HCT116 (cell line): Measurements from ENCODE around the gene MLEC. TPM values are rescaled to one million over a fixed set of nuclear protein-coding genes. Genes with fewer than 3 reads are reported as not detected.

ENCODE experiments used
- ATAC-seq: fragments of 200-7000 bp; cut with Tn5 transposase; 2 replicates; pipeline ENCODE4 v1.9.1; 2020; ENCODE audit warnings: mild to moderate bottlenecking, moderate library complexity
- BruUV-seq: library from RNA; stranded (reverse); fragments of 400-500 nt; replicated peaks from 2 replicates; lab custom pipeline; 2021; lab: Mats Ljungman, UMichigan
- CTCF ChIA-PET: fragments of 300-600 bp; sonication (Branson Sonifier 250); formaldehyde crosslinking; loops from one replicate; lab custom pipeline; 2021; ENCODE audit warnings: antibody characterized with exemption; lab: Charles Lee
- POLR2A ChIA-PET: fragments of 300-600, 350-600 bp; sonication (Branson Sonifier 250); formaldehyde crosslinking; loops from one replicate; lab custom pipeline; 2021; ENCODE audit warnings: antibody characterized with exemption; lab: Charles Lee
- RAD21 ChIA-PET, 2 experiments: fragments of 300-600 bp; sonication (Branson Sonifier 250); formaldehyde crosslinking; loops; one replicate each; lab custom pipeline; 2023; ENCODE audit warnings: low total read pairs in 2 of 2; ENCODE audit not compliant: uncharacterized antibody in 2 of 2, unreplicated experiment in 2 of 2, low non-redundant PET in 1 of 2; lab: Charles Lee
- DNase-seq: peaks from one replicate; pipeline ENCODE4 v3.0.0-alpha.2; 2010; ENCODE audit warnings: low read depth, low spot score
- H2AFZ ChIP-seq: fragments of 200-600 bp; shearing (Covaris generic), sonication (generic); 2 replicates; pipeline ENCODE4 v1.6.1; 2017; ENCODE audit warnings: low read depth, mixed run types, mixed read lengths, antibody characterized with exemption, low read length; ENCODE audit not compliant: poor library complexity, severe bottlenecking
- H3K27ac ChIP-seq: 2 replicates; pipeline ENCODE4 v1.5.1; 2012; ENCODE audit warnings: low read depth, low read length
- H3K27me3 ChIP-seq: fragments of 200-600 bp; sonication (generic); 2 replicates; pipeline ENCODE4 v1.6.1; 2016; ENCODE audit warnings: mixed run types, low read length, mixed read lengths; ENCODE audit not compliant: insufficient read depth
- H3K36me3 ChIP-seq, 2 experiments: fragments of 200-500 bp in 1 of 2; fragments of 200-600 bp in 1 of 2; sonication (Bioruptor generic) in 1 of 2; sonication (generic) in 1 of 2; 2 replicates each; pipeline versions ENCODE4 v1.5.1 to v1.6.1; 2014 to 2016; ENCODE audit warnings: low read length in 2 of 2, inconsistent platforms in 1 of 2, mixed read lengths in 1 of 2, mixed run types in 1 of 2; ENCODE audit not compliant: insufficient read depth in 2 of 2, control insufficient read depth in 1 of 2
- H3K4me1 ChIP-seq, 2 experiments: fragments of 200-600 bp in 1 of 2; sonication (generic) in 1 of 2; 2 replicates each; pipeline versions ENCODE4 v1.5.1 to v1.6.1; 2012 to 2017; ENCODE audit warnings: low read length in 2 of 2, inconsistent platforms in 1 of 2, mild to moderate bottlenecking in 1 of 2, mixed read lengths in 1 of 2, mixed run types in 1 of 2, moderate library complexity in 1 of 2; ENCODE audit not compliant: insufficient read depth in 2 of 2, control insufficient read depth in 1 of 2
- H3K4me2 ChIP-seq: fragments of 200-600 bp; sonication (generic); 2 replicates; pipeline ENCODE4 v1.6.1; 2017; ENCODE audit warnings: mixed run types, low read length, mixed read lengths
- H3K4me3 ChIP-seq, 2 experiments: fragments of 200-600 bp in 1 of 2; sonication (generic) in 1 of 2; replicated peaks in 1 of 2; 2 replicates each; pipeline ENCODE4 v1.5.1; 2011 to 2016; ENCODE audit warnings: low read length in 2 of 2, control low read depth in 1 of 2, low read depth in 1 of 2, mild to moderate bottlenecking in 1 of 2, mixed read lengths in 1 of 2, mixed run types in 1 of 2
- H3K79me2 ChIP-seq: fragments of 200-600 bp; sonication (generic); 2 replicates; pipeline ENCODE4 v1.6.1; 2017; ENCODE audit warnings: mild to moderate bottlenecking, mixed run types, low read length, moderate library complexity, mixed read lengths; ENCODE audit not compliant: insufficient read depth
- H3K9ac ChIP-seq: fragments of 200-600 bp; sonication (generic); 2 replicates; pipeline ENCODE4 v1.6.1; 2016; ENCODE audit warnings: low read length, mixed read lengths
- H3K9me2 ChIP-seq: fragments of 200-600 bp; sonication (generic), shearing (Covaris generic); 2 replicates; pipeline ENCODE4 v1.6.1; 2017; ENCODE audit warnings: mixed run types, mild to moderate bottlenecking, moderate library complexity; ENCODE audit not compliant: insufficient read depth
- H3K9me3 ChIP-seq, 2 experiments: fragments of 200-500 bp in 1 of 2; fragments of 200-600 bp in 1 of 2; sonication (Bioruptor generic) in 1 of 2; sonication (generic) in 1 of 2; 2 replicates each; pipeline ENCODE4 v1.6.1; 2014 to 2017; ENCODE audit warnings: low read length in 2 of 2, mixed read lengths in 2 of 2, inconsistent platforms in 1 of 2, low read depth in 1 of 2, mild to moderate bottlenecking in 1 of 2, mixed run types in 1 of 2, moderate library complexity in 1 of 2; ENCODE audit not compliant: control insufficient read depth in 1 of 2, insufficient read depth in 1 of 2
- H4K20me1 ChIP-seq: fragments of 200-600 bp; sonication (generic), shearing (Covaris generic); 2 replicates; pipeline ENCODE4 v1.6.1; 2017; ENCODE audit warnings: mixed run types, mild to moderate bottlenecking, moderate library complexity; ENCODE audit not compliant: insufficient read depth
- EZH2phosphoT487 ChIP-seq: fragments of 200-600 bp; IDR thresholded peaks from 2 replicates; pipeline ENCODE4 v1.6.1; 2018; ENCODE audit warnings: antibody characterized with exemption, borderline replicate concordance
- JUND ChIP-seq: IDR thresholded peaks from 2 replicates; pipeline ENCODE4 v1.6.1; 2012
- RAD21 ChIP-seq: IDR thresholded peaks from 2 replicates; pipeline ENCODE4 v1.6.1; 2012; ENCODE audit warnings: low read depth, mild to moderate bottlenecking
- SIN3A ChIP-seq: IDR thresholded peaks from 2 replicates; pipeline ENCODE4 v1.6.1; 2012; ENCODE audit warnings: low read depth
- SP1 ChIP-seq: IDR thresholded peaks from 2 replicates; pipeline ENCODE4 v1.6.1; 2012; ENCODE audit warnings: low read depth
- SRF ChIP-seq: IDR thresholded peaks from 2 replicates; pipeline ENCODE4 v1.6.1; 2012; ENCODE audit warnings: low read depth
- YY1 ChIP-seq: IDR thresholded peaks from 2 replicates; pipeline ENCODE4 v1.6.1; 2011; ENCODE audit warnings: low read length, low read depth, moderate library complexity, mild to moderate bottlenecking; ENCODE audit not compliant: insufficient replicate concordance; ENCODE audit errors: extremely low read depth
- ZFX ChIP-seq: fragments of 450-650 bp; IDR thresholded peaks from 2 replicates; pipeline ENCODE4 v1.6.1; 2017
- intact Hi-C: fragments of 100-400 bp; cut with micrococcal nuclease; formaldehyde crosslinking; loops from 2 replicates; pipeline ENCODE4 v1.10.0; 2022
- total RNA-seq: library from RNA; stranded (reverse); gene quantifications from one replicate; pipeline ENCODE4 v1.2.1, GENCODE V29; 2021; ENCODE audit not compliant: unreplicated experiment
- TF ChIP-seq, protein P1 (sequence below): IDR thresholded peaks from 2 replicates; pipeline ENCODE4 v1.6.1; 2012; ENCODE audit warnings: low read depth
- TF ChIP-seq, protein P2 (sequence below): IDR thresholded peaks from 2 replicates; pipeline ENCODE4 v1.6.1; 2012
- TF ChIP-seq, protein P3 (sequence below): IDR thresholded peaks from 2 replicates; pipeline ENCODE4 v1.6.1; 2011; ENCODE audit warnings: mild to moderate bottlenecking, low read length, moderate library complexity; ENCODE audit not compliant: insufficient replicate concordance; ENCODE audit errors: extremely low read depth

The MLEC gene
- total RNA-seq, 1 experiment from 2014 or later: 152 TPM

DNA sequence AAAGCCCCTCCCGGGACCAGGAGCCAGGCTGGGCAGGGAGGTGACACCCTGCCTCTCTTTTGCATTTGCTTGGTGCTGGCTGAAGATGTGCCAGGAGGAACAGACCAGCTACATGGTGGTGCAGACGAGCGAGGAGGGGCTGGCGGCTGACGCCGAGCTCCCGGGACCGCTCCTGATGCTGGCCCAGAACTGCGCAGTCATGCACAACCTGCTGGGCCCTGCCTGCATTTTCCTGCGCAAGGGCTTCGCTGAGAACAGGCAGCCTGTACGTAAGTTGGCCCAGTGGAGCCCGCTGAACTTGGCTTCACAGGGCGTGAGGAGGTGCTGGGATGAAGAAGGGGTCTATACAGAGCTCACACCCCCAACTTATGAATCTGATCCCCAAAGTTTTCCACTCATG lies 30.9 kb upstream of the MLEC start:
- H2AFZ ChIP-seq: no peak overlapping the region
- POLR2A ChIA-PET: no interaction called here
- intact Hi-C loops: no loop called here
- H3K4me2 ChIP-seq: no peak overlapping the region
- H3K36me3 ChIP-seq: no peaks in the 10 kb centered on the region
- TF ChIP-seq ZFX (no peak), SIN3A (no peak), JUND (no peak), SRF (no peak), SP1 (no peak), EZH2phosphoT487 (no peak)
- H3K27ac ChIP-seq: no peak overlapping the region
- no peaks in the 10 kb centered on the region for H3K9me3 ChIP-seq
- DNase-seq (no peak), ATAC-seq (no peak)
- H3K9ac ChIP-seq: no peak overlapping the region
- H3K9me2 ChIP-seq: no peaks in the 10 kb centered on the region
- CTCF ChIA-PET: no interaction called here
- RAD21 ChIA-PET: no interaction called here
- no TSS peak for BruUV-seq
- no peak overlapping the region for H3K4me3 ChIP-seq
- H3K4me1 ChIP-seq: peaks cover 0 to 9% of the 10 kb centered on the region in 2 experiments; a peak in 2 of 4 replicates
- no peaks in the 10 kb centered on the region for H4K20me1 ChIP-seq
- no peaks in the 10 kb centered on the region for H3K27me3 ChIP-seq
- no peaks in the 10 kb centered on the region for H3K79me2 ChIP-seq

DNA sequence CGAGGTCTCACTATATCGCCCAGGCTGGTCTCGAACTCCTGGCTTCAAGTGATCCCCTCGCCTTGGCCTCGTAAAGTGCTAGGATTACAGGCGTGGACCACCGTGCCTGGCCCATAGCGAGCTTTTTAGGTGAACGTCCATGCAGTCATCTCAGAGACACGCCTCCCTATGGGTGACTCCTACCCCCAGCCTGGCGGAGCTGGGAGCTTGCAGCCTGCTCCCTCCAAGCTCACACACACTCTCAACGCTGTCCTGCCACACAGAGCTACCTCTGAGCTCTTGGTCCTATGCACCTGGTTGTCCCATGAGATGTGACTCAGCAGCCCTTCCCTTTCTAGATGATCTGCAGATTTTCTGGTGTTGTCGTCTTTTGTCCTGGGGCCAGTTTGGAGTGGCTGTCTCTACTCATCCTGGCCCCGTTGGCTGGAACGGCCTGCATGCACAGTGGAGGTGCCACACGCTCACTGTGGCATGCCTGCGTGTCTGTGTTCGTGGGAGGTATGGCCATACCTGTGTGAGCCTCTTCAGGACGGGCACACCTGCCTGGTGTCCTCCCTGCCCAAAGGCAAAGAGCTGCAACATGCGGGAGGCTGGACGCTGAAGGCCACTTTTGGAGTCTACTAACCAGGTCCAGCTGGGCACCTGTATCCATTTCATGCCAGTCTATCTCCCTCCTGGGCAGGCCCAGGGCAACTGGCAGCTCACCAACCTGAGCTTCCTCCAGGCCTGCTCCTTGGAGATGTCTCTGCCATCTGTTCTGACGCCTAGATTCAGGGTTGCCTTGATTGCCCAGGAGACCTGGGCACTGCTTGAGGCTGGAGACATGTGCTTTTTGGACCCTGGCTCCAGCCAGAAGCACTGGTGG lies 28.4 kb upstream of the MLEC start:
- no peak overlapping the region for H3K4me3 ChIP-seq
- RAD21 ChIA-PET: no interaction called here
- no peak overlapping the region for H2AFZ ChIP-seq
- no peaks in the 10 kb centered on the region for H4K20me1 ChIP-seq
- POLR2A ChIA-PET: no interaction called here
- intact Hi-C loops: no loop called here
- H3K79me2 ChIP-seq: no peaks in the 10 kb centered on the region
- H3K27ac ChIP-seq: no peak overlapping the region
- H3K9me2 ChIP-seq: no peaks in the 10 kb centered on the region
- H3K36me3 ChIP-seq: no peaks in the 10 kb centered on the region
- CTCF ChIA-PET: interaction anchor here (1.0 to 2.3 kb wide), 2 partner anchors 9 to 11 kb away, joined by 3 to 10 read pairs; no protein-coding TSS in a partner anchor
- no TSS peak for BruUV-seq
- DNase-seq: no peak
- no peak overlapping the region for H3K4me2 ChIP-seq
- no peaks in the 10 kb centered on the region for H3K4me1 ChIP-seq
- ATAC-seq: no peak
- H3K9ac ChIP-seq: no peak overlapping the region
- peaks cover 4% of the 10 kb centered on the region; the same call in 1 of the 2 replicates for H3K27me3 ChIP-seq
- H3K9me3 ChIP-seq: no peaks in the 10 kb centered on the region
- no peak for TF ChIP-seq EZH2phosphoT487
- no peak for TF ChIP-seq YY1
- no peak for TF ChIP-seq SRF
- TF ChIP-seq RAD21: no peak
- TF ChIP-seq, protein P1, sequence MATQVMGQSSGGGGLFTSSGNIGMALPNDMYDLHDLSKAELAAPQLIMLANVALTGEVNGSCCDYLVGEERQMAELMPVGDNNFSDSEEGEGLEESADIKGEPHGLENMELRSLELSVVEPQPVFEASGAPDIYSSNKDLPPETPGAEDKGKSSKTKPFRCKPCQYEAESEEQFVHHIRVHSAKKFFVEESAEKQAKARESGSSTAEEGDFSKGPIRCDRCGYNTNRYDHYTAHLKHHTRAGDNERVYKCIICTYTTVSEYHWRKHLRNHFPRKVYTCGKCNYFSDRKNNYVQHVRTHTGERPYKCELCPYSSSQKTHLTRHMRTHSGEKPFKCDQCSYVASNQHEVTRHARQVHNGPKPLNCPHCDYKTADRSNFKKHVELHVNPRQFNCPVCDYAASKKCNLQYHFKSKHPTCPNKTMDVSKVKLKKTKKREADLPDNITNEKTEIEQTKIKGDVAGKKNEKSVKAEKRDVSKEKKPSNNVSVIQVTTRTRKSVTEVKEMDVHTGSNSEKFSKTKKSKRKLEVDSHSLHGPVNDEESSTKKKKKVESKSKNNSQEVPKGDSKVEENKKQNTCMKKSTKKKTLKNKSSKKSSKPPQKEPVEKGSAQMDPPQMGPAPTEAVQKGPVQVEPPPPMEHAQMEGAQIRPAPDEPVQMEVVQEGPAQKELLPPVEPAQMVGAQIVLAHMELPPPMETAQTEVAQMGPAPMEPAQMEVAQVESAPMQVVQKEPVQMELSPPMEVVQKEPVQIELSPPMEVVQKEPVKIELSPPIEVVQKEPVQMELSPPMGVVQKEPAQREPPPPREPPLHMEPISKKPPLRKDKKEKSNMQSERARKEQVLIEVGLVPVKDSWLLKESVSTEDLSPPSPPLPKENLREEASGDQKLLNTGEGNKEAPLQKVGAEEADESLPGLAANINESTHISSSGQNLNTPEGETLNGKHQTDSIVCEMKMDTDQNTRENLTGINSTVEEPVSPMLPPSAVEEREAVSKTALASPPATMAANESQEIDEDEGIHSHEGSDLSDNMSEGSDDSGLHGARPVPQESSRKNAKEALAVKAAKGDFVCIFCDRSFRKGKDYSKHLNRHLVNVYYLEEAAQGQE: no peak
- TF ChIP-seq, protein P2, sequence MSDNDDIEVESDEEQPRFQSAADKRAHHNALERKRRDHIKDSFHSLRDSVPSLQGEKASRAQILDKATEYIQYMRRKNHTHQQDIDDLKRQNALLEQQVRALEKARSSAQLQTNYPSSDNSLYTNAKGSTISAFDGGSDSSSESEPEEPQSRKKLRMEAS: no peak
- TF ChIP-seq, protein P3, sequence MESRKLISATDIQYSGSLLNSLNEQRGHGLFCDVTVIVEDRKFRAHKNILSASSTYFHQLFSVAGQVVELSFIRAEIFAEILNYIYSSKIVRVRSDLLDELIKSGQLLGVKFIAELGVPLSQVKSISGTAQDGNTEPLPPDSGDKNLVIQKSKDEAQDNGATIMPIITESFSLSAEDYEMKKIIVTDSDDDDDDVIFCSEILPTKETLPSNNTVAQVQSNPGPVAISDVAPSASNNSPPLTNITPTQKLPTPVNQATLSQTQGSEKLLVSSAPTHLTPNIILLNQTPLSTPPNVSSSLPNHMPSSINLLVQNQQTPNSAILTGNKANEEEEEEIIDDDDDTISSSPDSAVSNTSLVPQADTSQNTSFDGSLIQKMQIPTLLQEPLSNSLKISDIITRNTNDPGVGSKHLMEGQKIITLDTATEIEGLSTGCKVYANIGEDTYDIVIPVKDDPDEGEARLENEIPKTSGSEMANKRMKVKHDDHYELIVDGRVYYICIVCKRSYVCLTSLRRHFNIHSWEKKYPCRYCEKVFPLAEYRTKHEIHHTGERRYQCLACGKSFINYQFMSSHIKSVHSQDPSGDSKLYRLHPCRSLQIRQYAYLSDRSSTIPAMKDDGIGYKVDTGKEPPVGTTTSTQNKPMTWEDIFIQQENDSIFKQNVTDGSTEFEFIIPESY: no peak
- no peak for TF ChIP-seq SIN3A
